SK-N-SH (cell line): ENCODE data around the gene DUSP15. TPM values are rescaled to one million over a fixed set of nuclear protein-coding genes. Genes with fewer than 3 reads are reported as not detected.

Experiments used
- CTCF ChIA-PET: fragments of 300-600, 350-600 bp; formaldehyde crosslinking; extraction: SDS; loops from one replicate; lab custom pipeline; 2021; lab: Yijun Ruan, JAX
- POLR2A ChIA-PET: fragments of 350-600 bp; sonication (Branson Sonifier 250); formaldehyde crosslinking; extraction: SDS; loops from one replicate; lab custom pipeline; 2020; ENCODE audit warnings: antibody characterized with exemption, inconsistent platforms; lab: Yijun Ruan, JAX
- DNase-seq: peaks from one replicate; pipeline ENCODE4 v3.0.0; 2012
- H2AFZ ChIP-seq: fragments of 200-600 bp; sonication (generic); 2 replicates; pipeline ENCODE4 v1.8.1; 2016; ENCODE audit warnings: antibody characterized with exemption, mild to moderate bottlenecking, low read depth
- H3F3A ChIP-seq: fragments of 200-600 bp; sonication (generic); replicated peaks from 2 replicates; pipeline ENCODE3; 2016; ENCODE audit warnings: antibody characterized with exemption, mild to moderate bottlenecking; ENCODE audit not compliant: insufficient read depth
- H3K27ac ChIP-seq, 2 experiments: fragments of 200-500 bp in 1 of 2; fragments of 200-600 bp in 1 of 2; sonication (Bioruptor generic) in 1 of 2; sonication (generic), shearing (Covaris generic) in 1 of 2; 2 replicates each; pipeline versions ENCODE4 v1.5.1 to v1.6.1; 2014 to 2016; ENCODE audit warnings: low read depth in 2 of 2, inconsistent platforms in 1 of 2, low read length in 1 of 2, mild to moderate bottlenecking in 1 of 2, mixed read lengths in 1 of 2
- H3K27me3 ChIP-seq: fragments of 200-600 bp; sonication (generic), shearing (Covaris generic); 2 replicates; pipeline ENCODE4 v1.6.1; 2016; ENCODE audit warnings: mixed run types; ENCODE audit not compliant: insufficient read depth
- H3K36me3 ChIP-seq, 2 experiments: fragments of 200-500 bp in 1 of 2; fragments of 200-600 bp in 1 of 2; sonication (Bioruptor generic) in 1 of 2; sonication (generic) in 1 of 2; replicated peaks in 1 of 2; 2 replicates each; pipeline versions ENCODE3 to v1.5.1; 2014 to 2016; ENCODE audit warnings: low read length in 1 of 2, mild to moderate bottlenecking in 1 of 2; ENCODE audit not compliant: insufficient read depth in 2 of 2, control insufficient read depth in 1 of 2
- H3K4me1 ChIP-seq, 2 experiments: fragments of 200-500 bp in 1 of 2; fragments of 200-600 bp in 1 of 2; sonication (Bioruptor generic) in 1 of 2; sonication (generic), shearing (Covaris generic) in 1 of 2; 2 replicates each; pipeline versions ENCODE4 v1.5.1 to v1.6.1; 2014 to 2016; ENCODE audit warnings: low read depth in 1 of 2, low read length in 1 of 2, mixed run types in 1 of 2; ENCODE audit not compliant: insufficient read depth in 2 of 2, control insufficient read depth in 1 of 2
- H3K4me2 ChIP-seq: fragments of 200-600 bp; sonication (generic), shearing (Covaris generic); 2 replicates; pipeline ENCODE4 v1.6.1; 2017; ENCODE audit warnings: mixed run types
- H3K4me3 ChIP-seq, 2 experiments: fragments of 200-500 bp in 1 of 2; fragments of 200-600 bp in 1 of 2; sonication (Bioruptor generic) in 1 of 2; sonication (generic), shearing (Covaris generic) in 1 of 2; 2 replicates each; pipeline versions ENCODE4 v1.5.1 to v1.8.1; 2014 to 2016; ENCODE audit warnings: low read depth in 2 of 2, inconsistent platforms in 1 of 2, low read length in 1 of 2, mild to moderate bottlenecking in 1 of 2, mixed read lengths in 1 of 2, moderate library complexity in 1 of 2
- H3K79me2 ChIP-seq: fragments of 200-600 bp; sonication (generic); 2 replicates; pipeline ENCODE4 v1.8.1; 2017; ENCODE audit warnings: mild to moderate bottlenecking; ENCODE audit not compliant: insufficient read depth
- H3K9ac ChIP-seq: fragments of 200-600 bp; sonication (generic); 2 replicates; pipeline ENCODE4 v1.6.1; 2017; ENCODE audit warnings: mixed run types
- H3K9me2 ChIP-seq: fragments of 200-600 bp; sonication (generic); 2 replicates; pipeline ENCODE4 v1.6.1; 2017; ENCODE audit warnings: mixed run types
- H3K9me3 ChIP-seq: fragments of 200-600 bp; sonication (generic); 2 replicates; pipeline ENCODE4 v1.6.1; 2017; ENCODE audit warnings: mixed run types, mild to moderate bottlenecking, moderate library complexity
- H4K20me1 ChIP-seq: fragments of 200-600 bp; sonication (generic); 2 replicates; pipeline ENCODE4 v1.6.1; 2017; ENCODE audit warnings: mild to moderate bottlenecking, mixed run types; ENCODE audit not compliant: insufficient read depth
- ELF1 ChIP-seq: IDR thresholded peaks from 2 replicates; pipeline ENCODE4 v1.4.0; 2012
- EP300 ChIP-seq, 2 experiments: IDR thresholded peaks; 2 replicates each; pipeline versions ENCODE4 v1.4.0 to v1.6.1; 2012; ENCODE audit warnings: borderline replicate concordance in 1 of 2, low read depth in 1 of 2, low read length in 1 of 2
- EZH2phosphoT487 ChIP-seq: fragments of 200-600 bp; sonication (generic); IDR thresholded peaks from 2 replicates; pipeline ENCODE4 v1.6.1; 2017; ENCODE audit warnings: low read depth, mixed run types, mild to moderate bottlenecking, antibody characterized with exemption, moderate library complexity, borderline replicate concordance
- FOXJ3 ChIP-seq: sonication (generic); formaldehyde crosslinking; IDR thresholded peaks from 2 replicates; pipeline ENCODE4 v1.5.1; 2020; ENCODE audit warnings: mild to moderate bottlenecking, missing genetic modification reagents
- FOXM1 ChIP-seq: IDR thresholded peaks from 2 replicates; pipeline ENCODE4 v1.4.0; 2012; ENCODE audit warnings: low read depth, mild to moderate bottlenecking
- GABPA ChIP-seq: IDR thresholded peaks from 2 replicates; pipeline ENCODE4 v1.4.0; 2012; ENCODE audit warnings: low read depth, mild to moderate bottlenecking
- GATA2 ChIP-seq: sonication (generic); formaldehyde crosslinking; IDR thresholded peaks from 2 replicates; pipeline ENCODE4 v1.5.0; 2020; ENCODE audit warnings: mild to moderate bottlenecking, missing genetic modification reagents
- MEF2A ChIP-seq: IDR thresholded peaks from 2 replicates; pipeline ENCODE4 v1.4.0; 2012; ENCODE audit warnings: low read depth, borderline replicate concordance
- RXRA ChIP-seq: IDR thresholded peaks from 2 replicates; pipeline ENCODE4 v1.4.0; 2012; ENCODE audit warnings: low read depth, mild to moderate bottlenecking, borderline replicate concordance
- SIN3A ChIP-seq: IDR thresholded peaks from 2 replicates; pipeline ENCODE4 v1.6.1; 2012; ENCODE audit warnings: low read depth, mild to moderate bottlenecking, low read length, moderate library complexity, borderline replicate concordance
- TAF1 ChIP-seq: IDR thresholded peaks from 2 replicates; pipeline ENCODE4 v1.6.1; 2012; ENCODE audit warnings: low read depth, mild to moderate bottlenecking, low read length, moderate library complexity, borderline replicate concordance
- TEAD4 ChIP-seq: IDR thresholded peaks from 2 replicates; pipeline ENCODE4 v1.4.0; 2012; ENCODE audit warnings: mild to moderate bottlenecking, borderline replicate concordance; ENCODE audit not compliant: insufficient read depth
- YY1 ChIP-seq: IDR thresholded peaks from 2 replicates; pipeline ENCODE4 v1.4.0; 2012; ENCODE audit warnings: low read depth, mild to moderate bottlenecking
- WGBS: methylation state at CpG from one replicate; pipeline ENCODE4 v1.1.6; 2017; ENCODE audit warnings: low lambda C conversion rate; 5-methylcytosine and 5-hydroxymethylcytosine counted together
- polyA plus RNA-seq, 3 experiments: library from polyadenylated mRNA; depleted of rRNA; stranded (reverse); fragments of >200 nt; gene quantifications; 2 replicates each; pipeline ENCODE4 v1.2.3, GENCODE V29; 2012
- TF ChIP-seq, protein P1 (sequence below): IDR thresholded peaks from 2 replicates; pipeline ENCODE4 v1.4.0; 2012; ENCODE audit warnings: low read depth
- TF ChIP-seq, protein P2 (sequence below): fragments of 150-350 bp; IDR thresholded peaks from 2 replicates; pipeline ENCODE4 v1.6.1; 2017; ENCODE audit warnings: antibody characterized with exemption, low read length, low read depth, borderline replicate concordance
- TF ChIP-seq, protein P3 (sequence below): IDR thresholded peaks from 2 replicates; pipeline ENCODE4 v1.6.1; 2012; ENCODE audit warnings: mild to moderate bottlenecking, low read depth, low read length, moderate library complexity

Gene DUSP15
- polyA plus RNA-seq, 1 of the 3 experiments (the other 2 are of a cell fraction) = 5.4 TPM

DNA sequence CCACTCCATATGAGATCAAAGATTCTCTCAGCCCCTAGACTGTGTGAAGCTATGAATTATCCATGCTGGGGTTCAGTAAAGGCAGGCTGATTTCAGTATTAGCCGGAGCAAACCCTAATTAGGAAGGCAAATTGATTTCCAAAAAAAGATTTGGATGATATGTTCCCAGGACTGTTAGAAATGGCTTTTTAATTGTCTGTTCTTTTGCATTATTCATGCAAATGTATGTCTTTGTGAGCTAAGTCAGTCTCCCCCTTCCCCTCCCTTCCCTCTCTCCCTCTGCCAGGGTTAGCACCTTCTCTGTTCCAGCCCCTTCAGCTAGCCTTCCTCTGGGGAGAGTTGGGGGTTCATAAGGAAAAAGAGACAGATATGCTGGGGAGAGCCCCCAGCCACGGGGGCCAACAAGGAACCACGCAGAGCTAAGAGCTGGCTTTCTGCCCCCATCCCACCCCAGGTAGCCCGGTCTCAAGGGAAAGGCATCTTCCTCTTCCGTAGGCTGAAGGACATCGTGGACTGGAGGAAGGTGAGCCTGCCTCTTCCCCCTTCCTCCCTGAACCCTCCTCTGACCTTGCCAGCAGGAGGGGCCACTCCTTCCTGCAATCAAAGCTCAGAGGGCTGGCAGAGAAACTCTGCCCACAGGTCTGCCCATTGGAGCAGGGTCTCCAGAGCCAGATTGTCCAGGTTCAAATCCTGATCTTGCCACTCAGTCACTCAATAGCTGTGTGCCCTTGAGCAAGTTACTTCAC, 49.3 kb upstream of the DUSP15 start:
- H3K9me2 ChIP-seq = no peaks in the 10 kb centered on the region
- no peak overlapping the region for H3K9ac ChIP-seq
- no peaks in the 10 kb centered on the region for H3K79me2 ChIP-seq
- no peak overlapping the region for H2AFZ ChIP-seq
- no peak overlapping the region for H3K4me3 ChIP-seq
- CTCF ChIA-PET = interaction anchor here (0.6 to 1.4 kb wide), 8 partner anchors 8 to 307 kb away, joined by 3 to 7 read pairs (median 3); partner anchors contain the start of gene PDRG1
- TF ChIP-seq, protein P1, sequence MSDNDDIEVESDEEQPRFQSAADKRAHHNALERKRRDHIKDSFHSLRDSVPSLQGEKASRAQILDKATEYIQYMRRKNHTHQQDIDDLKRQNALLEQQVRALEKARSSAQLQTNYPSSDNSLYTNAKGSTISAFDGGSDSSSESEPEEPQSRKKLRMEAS = no peak
- TF ChIP-seq ELF1 (no peak), GATA2 (CRISPR knock-in tag) (no peak), SIN3A (no peak), EZH2phosphoT487 (no peak), FOXJ3 (CRISPR knock-in tag) (no peak), FOXM1 (no peak), EP300 (IDR thresholded peaks at IDR 0.05; ENCODE audit: borderline replicate concordance in 1 of 2, low read depth in 1 of 2, low read length in 1 of 2) (no peak), TEAD4 (no peak), RXRA (no peak), GABPA (no peak), MEF2A (no peak), TAF1 (no peak), YY1 (no peak)
- TF ChIP-seq, protein P2, sequence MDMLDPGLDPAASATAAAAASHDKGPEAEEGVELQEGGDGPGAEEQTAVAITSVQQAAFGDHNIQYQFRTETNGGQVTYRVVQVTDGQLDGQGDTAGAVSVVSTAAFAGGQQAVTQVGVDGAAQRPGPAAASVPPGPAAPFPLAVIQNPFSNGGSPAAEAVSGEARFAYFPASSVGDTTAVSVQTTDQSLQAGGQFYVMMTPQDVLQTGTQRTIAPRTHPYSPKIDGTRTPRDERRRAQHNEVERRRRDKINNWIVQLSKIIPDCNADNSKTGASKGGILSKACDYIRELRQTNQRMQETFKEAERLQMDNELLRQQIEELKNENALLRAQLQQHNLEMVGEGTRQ = no peak
- TF ChIP-seq, protein P3, sequence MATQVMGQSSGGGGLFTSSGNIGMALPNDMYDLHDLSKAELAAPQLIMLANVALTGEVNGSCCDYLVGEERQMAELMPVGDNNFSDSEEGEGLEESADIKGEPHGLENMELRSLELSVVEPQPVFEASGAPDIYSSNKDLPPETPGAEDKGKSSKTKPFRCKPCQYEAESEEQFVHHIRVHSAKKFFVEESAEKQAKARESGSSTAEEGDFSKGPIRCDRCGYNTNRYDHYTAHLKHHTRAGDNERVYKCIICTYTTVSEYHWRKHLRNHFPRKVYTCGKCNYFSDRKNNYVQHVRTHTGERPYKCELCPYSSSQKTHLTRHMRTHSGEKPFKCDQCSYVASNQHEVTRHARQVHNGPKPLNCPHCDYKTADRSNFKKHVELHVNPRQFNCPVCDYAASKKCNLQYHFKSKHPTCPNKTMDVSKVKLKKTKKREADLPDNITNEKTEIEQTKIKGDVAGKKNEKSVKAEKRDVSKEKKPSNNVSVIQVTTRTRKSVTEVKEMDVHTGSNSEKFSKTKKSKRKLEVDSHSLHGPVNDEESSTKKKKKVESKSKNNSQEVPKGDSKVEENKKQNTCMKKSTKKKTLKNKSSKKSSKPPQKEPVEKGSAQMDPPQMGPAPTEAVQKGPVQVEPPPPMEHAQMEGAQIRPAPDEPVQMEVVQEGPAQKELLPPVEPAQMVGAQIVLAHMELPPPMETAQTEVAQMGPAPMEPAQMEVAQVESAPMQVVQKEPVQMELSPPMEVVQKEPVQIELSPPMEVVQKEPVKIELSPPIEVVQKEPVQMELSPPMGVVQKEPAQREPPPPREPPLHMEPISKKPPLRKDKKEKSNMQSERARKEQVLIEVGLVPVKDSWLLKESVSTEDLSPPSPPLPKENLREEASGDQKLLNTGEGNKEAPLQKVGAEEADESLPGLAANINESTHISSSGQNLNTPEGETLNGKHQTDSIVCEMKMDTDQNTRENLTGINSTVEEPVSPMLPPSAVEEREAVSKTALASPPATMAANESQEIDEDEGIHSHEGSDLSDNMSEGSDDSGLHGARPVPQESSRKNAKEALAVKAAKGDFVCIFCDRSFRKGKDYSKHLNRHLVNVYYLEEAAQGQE = no peak
- no peaks in the 10 kb centered on the region for H3K36me3 ChIP-seq
- no peaks in the 10 kb centered on the region for H4K20me1 ChIP-seq
- H3K27ac ChIP-seq = no peak overlapping the region
- WGBS = 62% methylated on average over 6 of the region's 6 CpGs
- no peaks in the 10 kb centered on the region for H3K9me3 ChIP-seq
- POLR2A ChIA-PET = no interaction called here
- peaks cover 0 to 8% of the 10 kb centered on the region in 2 experiments; a peak in 1 of 4 replicates for H3K4me1 ChIP-seq
- no peaks in the 10 kb centered on the region for H3F3A ChIP-seq
- H3K4me2 ChIP-seq = no peak overlapping the region
- H3K27me3 ChIP-seq = no peaks in the 10 kb centered on the region
- no peak for DNase-seq
